HEK293T (cell line): ENCODE results near the gene AARS2.

Source experiments
- ARNT ChIP-seq: fragments of 450-650 bp; IDR thresholded peaks from 2 replicates; pipeline ENCODE4 v1.6.1; 2017; ENCODE audit warnings: mild to moderate bottlenecking
- BHLHE40 ChIP-seq: fragments of 450-650 bp; IDR thresholded peaks from 2 replicates; pipeline ENCODE4 v1.6.1; 2016; ENCODE audit warnings: mild to moderate bottlenecking, moderate library complexity, borderline replicate concordance
- ELF4 ChIP-seq: fragments of 450-650 bp; IDR thresholded peaks from 2 replicates; pipeline ENCODE4 v1.6.1; 2017; ENCODE audit warnings: antibody characterized with exemption
- FOXK2 ChIP-seq: fragments of 450-650 bp; IDR thresholded peaks from 2 replicates; pipeline ENCODE4 v1.6.1; 2016; ENCODE audit warnings: mild to moderate bottlenecking
- FOXM1 ChIP-seq: fragments of 450-650 bp; IDR thresholded peaks from 2 replicates; pipeline ENCODE4 v1.6.1; 2017; ENCODE audit warnings: mild to moderate bottlenecking, borderline replicate concordance
- NFRKB ChIP-seq: fragments of 450-650 bp; IDR thresholded peaks from 2 replicates; pipeline ENCODE4 v1.6.1; 2016; ENCODE audit warnings: mild to moderate bottlenecking, moderate library complexity
- SUZ12 ChIP-seq: fragments of 450-650 bp; IDR thresholded peaks from 2 replicates; pipeline ENCODE4 v1.6.1; 2016; ENCODE audit warnings: mild to moderate bottlenecking
- TARDBP ChIP-seq: fragments of 450-650 bp; IDR thresholded peaks from 2 replicates; pipeline ENCODE4 v1.6.1; 2016
- ZNF384 ChIP-seq: fragments of 450-650 bp; IDR thresholded peaks from 2 replicates; pipeline ENCODE4 v1.6.1; 2016
- TF ChIP-seq, protein P1 (sequence below): fragments of 450-650 bp; IDR thresholded peaks from 2 replicates; pipeline ENCODE4 v1.6.1; 2016

- TF ChIP-seq ELF4 (no peak), FOXM1 (no peak), BHLHE40 (no peak), TARDBP (no peak), ZNF384 (no peak), ARNT (no peak), FOXK2 (no peak), NFRKB (no peak), SUZ12 (no peak)
- TF ChIP-seq, protein P1, sequence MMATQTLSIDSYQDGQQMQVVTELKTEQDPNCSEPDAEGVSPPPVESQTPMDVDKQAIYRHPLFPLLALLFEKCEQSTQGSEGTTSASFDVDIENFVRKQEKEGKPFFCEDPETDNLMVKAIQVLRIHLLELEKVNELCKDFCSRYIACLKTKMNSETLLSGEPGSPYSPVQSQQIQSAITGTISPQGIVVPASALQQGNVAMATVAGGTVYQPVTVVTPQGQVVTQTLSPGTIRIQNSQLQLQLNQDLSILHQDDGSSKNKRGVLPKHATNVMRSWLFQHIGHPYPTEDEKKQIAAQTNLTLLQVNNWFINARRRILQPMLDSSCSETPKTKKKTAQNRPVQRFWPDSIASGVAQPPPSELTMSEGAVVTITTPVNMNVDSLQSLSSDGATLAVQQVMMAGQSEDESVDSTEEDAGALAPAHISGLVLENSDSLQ: no peak
Measured at GRCh38 chr6:44271406-44271723, 41.8 kb downstream of the AARS2 start.
